SK-N-SH treated with all-trans-retinoic acid at 6 μM for 48 hours (cell line): Measurements from ENCODE around the gene GET3.

Source experiments
- ARNTL ChIP-seq: fragments of 450-650 bp; formaldehyde crosslinking; IDR thresholded peaks from 2 replicates; pipeline ENCODE4 v1.5.0; 2020; ENCODE audit warnings: low read depth, mild to moderate bottlenecking, moderate library complexity, borderline replicate concordance
- RARB ChIP-seq: fragments of 250-450 bp; sonication (Bioruptor Pico); IDR thresholded peaks from 2 replicates; pipeline ENCODE4 v1.8.0; 2021; ENCODE audit warnings: mild to moderate bottlenecking, moderate library complexity
- TF ChIP-seq, protein P1 (sequence below): fragments of 250-450 bp; sonication (Bioruptor Pico); IDR thresholded peaks from 2 replicates; pipeline ENCODE4 v1.5.1; 2021; ENCODE audit warnings: mild to moderate bottlenecking, moderate library complexity
- TF ChIP-seq, protein P2 (sequence below): fragments of 250-450 bp; sonication (Bioruptor Pico); IDR thresholded peaks from 2 replicates; pipeline ENCODE4 v1.8.0; 2020; ENCODE audit warnings: mild to moderate bottlenecking, moderate library complexity, borderline replicate concordance

DNA sequence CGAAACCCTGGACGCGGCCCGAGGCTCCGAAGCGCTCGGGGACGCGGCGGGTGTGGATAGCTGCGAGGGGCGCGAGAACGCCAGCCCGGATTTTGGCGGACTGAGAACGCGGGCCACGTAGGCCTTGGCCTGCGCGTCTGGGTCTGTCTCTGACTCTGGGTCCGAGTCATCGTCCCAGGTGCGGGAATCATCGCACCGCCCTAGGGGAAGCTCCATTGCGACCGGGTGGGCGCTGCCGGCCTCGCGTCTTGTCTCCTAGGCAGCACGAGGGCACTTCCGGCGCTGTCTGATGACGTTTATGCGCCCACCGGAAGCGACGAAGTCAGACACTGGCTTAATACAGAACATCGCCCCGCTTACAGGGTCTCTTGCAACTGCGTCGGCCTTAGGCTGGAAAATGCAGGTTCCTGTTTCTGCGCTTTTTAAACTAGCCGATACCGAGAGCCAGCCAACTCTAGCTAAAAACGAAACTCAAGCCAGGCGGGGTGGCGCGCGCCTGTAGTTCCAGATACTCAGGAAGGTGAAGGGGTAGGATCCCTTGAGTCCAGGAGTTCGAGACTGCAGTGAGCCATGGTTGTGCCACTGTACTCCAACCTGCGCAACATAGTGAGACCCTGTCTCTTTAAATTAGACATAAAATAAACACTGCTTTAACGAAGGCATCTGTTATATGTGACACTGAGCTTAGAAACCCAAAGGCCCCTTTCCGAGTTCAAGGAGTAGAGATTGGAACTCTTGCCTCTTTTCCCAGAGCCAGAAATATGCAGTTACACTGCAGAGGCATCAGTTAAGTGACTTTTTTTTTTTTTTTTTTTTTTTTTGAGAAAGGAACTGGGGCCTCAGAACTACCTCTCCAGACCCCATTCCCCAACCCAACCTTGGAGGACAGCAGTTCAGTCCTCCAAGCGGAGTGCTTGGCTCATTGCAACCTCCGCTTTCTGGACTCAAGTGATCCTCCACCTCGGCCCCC, 40.6 kb upstream of the GET3 start, which contains the start of gene FBXW9:
- TF ChIP-seq RARB (CRISPR knock-in tag) (no peak; the same call in 1 of the 2 replicates), ARNTL (CRISPR knock-in tag) (no peak)
- TF ChIP-seq, protein P1, sequence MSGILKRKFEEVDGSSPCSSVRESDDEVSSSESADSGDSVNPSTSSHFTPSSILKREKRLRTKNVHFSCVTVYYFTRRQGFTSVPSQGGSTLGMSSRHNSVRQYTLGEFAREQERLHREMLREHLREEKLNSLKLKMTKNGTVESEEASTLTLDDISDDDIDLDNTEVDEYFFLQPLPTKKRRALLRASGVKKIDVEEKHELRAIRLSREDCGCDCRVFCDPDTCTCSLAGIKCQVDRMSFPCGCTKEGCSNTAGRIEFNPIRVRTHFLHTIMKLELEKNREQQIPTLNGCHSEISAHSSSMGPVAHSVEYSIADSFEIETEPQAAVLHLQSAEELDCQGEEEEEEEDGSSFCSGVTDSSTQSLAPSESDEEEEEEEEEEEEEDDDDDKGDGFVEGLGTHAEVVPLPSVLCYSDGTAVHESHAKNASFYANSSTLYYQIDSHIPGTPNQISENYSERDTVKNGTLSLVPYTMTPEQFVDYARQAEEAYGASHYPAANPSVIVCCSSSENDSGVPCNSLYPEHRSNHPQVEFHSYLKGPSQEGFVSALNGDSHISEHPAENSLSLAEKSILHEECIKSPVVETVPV (CRISPR knock-in tag) = no peak
- TF ChIP-seq, protein P2, sequence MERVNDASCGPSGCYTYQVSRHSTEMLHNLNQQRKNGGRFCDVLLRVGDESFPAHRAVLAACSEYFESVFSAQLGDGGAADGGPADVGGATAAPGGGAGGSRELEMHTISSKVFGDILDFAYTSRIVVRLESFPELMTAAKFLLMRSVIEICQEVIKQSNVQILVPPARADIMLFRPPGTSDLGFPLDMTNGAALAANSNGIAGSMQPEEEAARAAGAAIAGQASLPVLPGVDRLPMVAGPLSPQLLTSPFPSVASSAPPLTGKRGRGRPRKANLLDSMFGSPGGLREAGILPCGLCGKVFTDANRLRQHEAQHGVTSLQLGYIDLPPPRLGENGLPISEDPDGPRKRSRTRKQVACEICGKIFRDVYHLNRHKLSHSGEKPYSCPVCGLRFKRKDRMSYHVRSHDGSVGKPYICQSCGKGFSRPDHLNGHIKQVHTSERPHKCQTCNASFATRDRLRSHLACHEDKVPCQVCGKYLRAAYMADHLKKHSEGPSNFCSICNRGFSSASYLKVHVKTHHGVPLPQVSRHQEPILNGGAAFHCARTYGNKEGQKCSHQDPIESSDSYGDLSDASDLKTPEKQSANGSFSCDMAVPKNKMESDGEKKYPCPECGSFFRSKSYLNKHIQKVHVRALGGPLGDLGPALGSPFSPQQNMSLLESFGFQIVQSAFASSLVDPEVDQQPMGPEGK (CRISPR knock-in tag) = no peak
